Right lobe of liver (tissue), 6 donors: ENCODE results near the gene IFNA17. TPM values are rescaled to one million over a fixed set of nuclear protein-coding genes. Genes with fewer than 3 reads are reported as not detected.

ENCODE experiments used
- ATAC-seq, 4 donors: fragments of 200-7000 bp; cut with Tn5 transposase; one replicate each; pipeline ENCODE4 v1.9.1; 2020; ENCODE audit warnings: mild to moderate bottlenecking in 4 of 4, moderate library complexity in 4 of 4
- DNase-seq, 3 donors: peaks; one replicate each; pipeline ENCODE4 v3.0.0-alpha.2; 2020
- H3K27ac ChIP-seq, 3 donors: fragments of 200-600 bp; one replicate each; pipeline ENCODE4 v1.8.0; 2022
- H3K27me3 ChIP-seq, 2 donors: fragments of 200-600 bp; one replicate each; pipeline ENCODE4 v1.8.0; 2022
- H3K36me3 ChIP-seq, 4 donors: fragments of 200-600 bp; sonication (generic) in 1 of 4; one replicate each; pipeline versions ENCODE4 v1.5.1 to v1.8.0; 2017 to 2022; ENCODE audit warnings: control low read depth in 1 of 4
- H3K4me1 ChIP-seq, 4 donors: fragments of 200-600 bp; sonication (generic) in 1 of 4; one replicate each; pipeline versions ENCODE4 v1.5.1 to v1.8.0; 2017 to 2022; ENCODE audit warnings: control low read depth in 1 of 4
- H3K4me3 ChIP-seq, 3 donors: fragments of 200-600 bp; one replicate each; pipeline ENCODE4 v1.8.0; 2022
- H3K9me3 ChIP-seq, 4 donors: fragments of 200-600 bp; sonication (generic) in 1 of 4; one replicate each; pipeline versions ENCODE4 v1.5.1 to v1.8.0; 2017 to 2022; ENCODE audit warnings: control low read depth in 1 of 4
- CTCF ChIP-seq, 4 donors: fragments of 200-600 bp in 3 of 4; fragments of 450-650 bp in 1 of 4; IDR thresholded peaks; one replicate each; pipeline versions ENCODE4 v1.5.1 to v1.8.0; 2016 to 2022; ENCODE audit warnings: antibody characterized with exemption in 4 of 4, mild to moderate bottlenecking in 2 of 4
- POLR2A ChIP-seq: fragments of 450-650 bp; IDR thresholded peaks from one replicate; pipeline ENCODE4 v1.6.1; 2017; ENCODE audit warnings: antibody characterized with exemption, mild to moderate bottlenecking
- WGBS: methylation state at CpG from one replicate; pipeline ENCODE4 v1.1.6; 2018; ENCODE audit warnings: low coverage, low lambda C conversion rate; ENCODE audit not compliant: insufficient coverage; ENCODE audit errors: missing lambda C conversion rate; 5-methylcytosine and 5-hydroxymethylcytosine counted together
- intact Hi-C, 2 donors: fragments of 100-400 bp; cut with DNase I; formaldehyde crosslinking; loops; one replicate each; pipeline versions ENCODE4 v1.11.2 to v1.14.1; 2022
- long read RNA-seq: library from polyadenylated mRNA; unstranded; transcript quantifications from one replicate; pipeline ENCODE4 v2.0.0, GENCODE V29; 2019
- total RNA-seq, 6 experiments: library from RNA; depleted of rRNA in 2 of 6; stranded (reverse); fragments of >200 nt in 2 of 6; fragmentation: NEBNext Ultra II Directional in 3 of 6; extraction: Animal tissue kit (Norgen Biotek cat#: 25700) in 3 of 6; gene quantifications; one replicate each; pipeline versions ENCODE4 v1.1.0 to v1.2.4, GENCODE V29; 2016 to 2023
- donor health status: DM: no; HTN: yes; CAD: no.
- donor health status: DM: no; HTN: no; CAD: no.
- donor health status: DM: no; HTN: no; CAD: no.
- donor health status: DM: no; HTN: yes; CAD: no.
- donor health status: DM: no; HTN: yes; CAD: no.

IFNA17 gene
- not detected for total RNA-seq
- long read RNA-seq, result 0 reads

- no peaks in the 10 kb centered on the region for H3K36me3 ChIP-seq
- ATAC-seq (no peak), DNase-seq (no peak)
- intact Hi-C loops, result no loop called here
- no peaks in the 10 kb centered on the region for H3K4me1 ChIP-seq
- no peaks in the 10 kb centered on the region for H3K9me3 ChIP-seq
- no peak for TF ChIP-seq CTCF (IDR thresholded peaks at IDR 0.05)
- TF ChIP-seq POLR2A, result no peak
- no peaks in the 10 kb centered on the region for H3K27me3 ChIP-seq
- 40% methylated on average over 1 of the region's 2 CpGs for WGBS
- no peak within 1 kb of the TSS for H3K4me3 ChIP-seq
- H3K27ac ChIP-seq, result no peak within 1 kb of the TSS
Measured at GRCh38 chr9:21228122-21228521, at the start of gene IFNA17. Gene IFNA17 (minus strand): TSS chr9:21228222. CDS start chr9:21228173, 49 bp downstream.

GRCh38 chr9:21268347-21268657 is 40.3 kb upstream of the IFNA17 start:
- H3K27ac ChIP-seq, result no peak overlapping the region
- H3K27me3 ChIP-seq, result no peaks in the 10 kb centered on the region
- 27% methylated on average over 2 of the region's 2 CpGs for WGBS
- DNase-seq (no peak), ATAC-seq (no peak)
- TF ChIP-seq POLR2A (no peak), CTCF (IDR thresholded peaks at IDR 0.05) (no peak)
- H3K4me1 ChIP-seq, result no peaks in the 10 kb centered on the region
- no peaks in the 10 kb centered on the region for H3K9me3 ChIP-seq
- H3K4me3 ChIP-seq, result no peak overlapping the region
- intact Hi-C loops, result no loop called here
- H3K36me3 ChIP-seq, result no peaks in the 10 kb centered on the region

- ATAC-seq, result no peak
- no peak overlapping the region for H3K27ac ChIP-seq
- H3K36me3 ChIP-seq, result no peaks in the 10 kb centered on the region
- no peak overlapping the region for H3K4me3 ChIP-seq
- TF ChIP-seq CTCF (IDR thresholded peaks at IDR 0.05) (no peak), POLR2A (no peak)
- H3K4me1 ChIP-seq, result no peaks in the 10 kb centered on the region
- H3K9me3 ChIP-seq, result no peaks in the 10 kb centered on the region
- no peaks in the 10 kb centered on the region for H3K27me3 ChIP-seq
- intact Hi-C loops, result no loop called here
- DNase-seq, result no peak
- WGBS, result 40% methylated on average over 4 of the region's 4 CpGs
Measured at GRCh38 chr9:21267485-21268346, 39.7 kb upstream of the IFNA17 start.

- H3K4me3 ChIP-seq, result no peak overlapping the region
Measured at GRCh38 chr9:21266733-21267484, 38.9 kb upstream of the IFNA17 start.

More at GRCh38 chr9:21266733-21267484, 38.9 kb upstream of the IFNA17 start:
- WGBS, result 12% methylated on average over 3 of the region's 3 CpGs
- H3K36me3 ChIP-seq, result no peaks in the 10 kb centered on the region
- intact Hi-C loops, result no loop called here
- no peaks in the 10 kb centered on the region for H3K27me3 ChIP-seq
- no peak overlapping the region for H3K27ac ChIP-seq
- TF ChIP-seq CTCF (IDR thresholded peaks at IDR 0.05) (no peak), POLR2A (no peak)
- no peaks in the 10 kb centered on the region for H3K9me3 ChIP-seq
- ATAC-seq (no peak), DNase-seq (no peak)
- H3K4me1 ChIP-seq, result no peaks in the 10 kb centered on the region
